Muscle of leg (tissue), 11 donors: ENCODE measurements around the gene MTNR1A. TPM values are rescaled to one million over a fixed set of nuclear protein-coding genes. Genes with fewer than 3 reads are reported as not detected.

Experiments
- DNase-seq: peaks from one replicate; pipeline ENCODE4 v3.0.0; 2013
- H3K27ac ChIP-seq: one replicate; pipeline ENCODE4 v1.5.1; 2013; ENCODE audit warnings: mild to moderate bottlenecking, low read length, control low read depth
- H3K27me3 ChIP-seq: one replicate; pipeline ENCODE4 v1.6.1; 2013; ENCODE audit warnings: low read length; ENCODE audit not compliant: control insufficient read depth, insufficient read depth
- H3K36me3 ChIP-seq: one replicate; pipeline ENCODE4 v1.6.1; 2013; ENCODE audit warnings: low read length; ENCODE audit not compliant: control insufficient read depth, insufficient read depth
- H3K4me1 ChIP-seq: one replicate; pipeline ENCODE4 v1.6.1; 2013; ENCODE audit warnings: low read length; ENCODE audit not compliant: control insufficient read depth, insufficient read depth
- H3K4me3 ChIP-seq: one replicate; pipeline ENCODE4 v1.5.1; 2013; ENCODE audit warnings: low read length, control low read depth
- H3K9me3 ChIP-seq: replicated peaks from 2 replicates; pipeline ENCODE4 v1.6.1; 2013; ENCODE audit warnings: low read depth, low read length; ENCODE audit not compliant: control insufficient read depth
- WGBS: methylation state at CpG from one replicate; pipeline ENCODE4 v1.1.5; 2013; ENCODE audit warnings: missing lambda C conversion rate; ENCODE audit not compliant: insufficient coverage; 5-methylcytosine and 5-hydroxymethylcytosine counted together
- polyA plus RNA-seq, 8 donors: library from polyadenylated mRNA; unstranded; fragments of 120-200 nt; gene quantifications; one replicate each; pipeline versions ENCODE4 v1.2.1 to v1.2.3, GENCODE V29; 2013; ENCODE audit warnings: inconsistent platforms in 1 of 8, low replicate concordance in 1 of 8; ENCODE audit not compliant: insufficient read length in 8 of 8, insufficient read depth in 1 of 8
- total RNA-seq: library from RNA; stranded (reverse); fragments of 120-200 nt; gene quantifications from one replicate; pipeline ENCODE4 v1.2.4, GENCODE V29; 2013

The MTNR1A gene
- total and polyA plus RNA-seq, 9 donors = 0.09 to 0.20 (median 0.13) TPM; not detected in 5

DNA sequence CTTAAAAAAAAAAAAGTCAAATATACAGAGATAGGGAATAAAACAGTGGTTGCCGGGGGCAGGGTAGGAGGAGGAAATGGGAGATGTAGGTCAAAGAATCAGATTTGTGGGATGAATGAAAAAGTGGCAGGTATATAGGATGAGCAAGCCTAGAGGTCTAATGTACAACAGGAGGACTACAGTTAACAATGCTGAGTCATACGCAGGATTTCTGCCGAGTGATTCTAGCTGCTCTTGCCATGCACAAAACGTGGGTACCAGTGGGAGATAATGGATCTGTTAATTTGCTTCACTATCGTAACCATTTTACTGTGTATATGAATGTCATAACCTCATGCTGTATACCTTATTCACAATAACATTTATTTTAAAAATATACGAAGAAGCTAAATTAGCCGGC is 10.7 kb upstream of the MTNR1A start:
- H3K27me3 ChIP-seq = no peaks in the 10 kb centered on the region
- no peak overlapping the region for H3K27ac ChIP-seq
- H3K4me3 ChIP-seq = no peak overlapping the region
- H3K9me3 ChIP-seq = no peaks in the 10 kb centered on the region
- H3K4me1 ChIP-seq = peaks cover 5% of the 10 kb centered on the region
- H3K36me3 ChIP-seq = no peaks in the 10 kb centered on the region
- DNase-seq = no peak
- 88% methylated on average over 2 of the region's 7 CpGs for WGBS

DNA sequence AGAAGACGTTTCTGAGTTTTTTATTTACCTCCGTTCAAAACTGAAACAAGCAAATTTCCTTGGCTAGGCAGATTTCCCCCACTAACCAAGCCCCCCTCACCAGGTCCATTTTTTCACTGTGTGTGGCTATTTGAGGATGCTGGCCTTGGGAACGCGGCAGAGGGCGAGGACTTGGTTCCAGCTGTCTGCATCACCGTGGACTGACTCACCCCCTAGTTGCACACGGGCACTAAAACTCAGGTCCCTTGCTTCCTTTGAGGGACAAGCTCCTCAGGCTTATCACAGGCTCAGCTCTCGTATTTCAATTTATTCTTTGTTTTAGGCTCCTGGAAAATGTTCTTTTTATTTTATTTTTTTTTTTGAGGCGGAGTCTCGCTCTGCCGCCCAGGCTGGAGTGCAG is 8.4 kb upstream of the MTNR1A start:
- Histone ChIP-seq H3K27me3 (no peaks in the 10 kb centered on the region), H3K9me3 (no peaks in the 10 kb centered on the region), H3K36me3 (no peaks in the 10 kb centered on the region), H3K4me3 (no peak overlapping the region), H3K27ac (no peak overlapping the region), H3K4me1 (no peaks in the 10 kb centered on the region)
- WGBS = 67% methylated on average over 3 of the region's 11 CpGs
- DNase-seq = no peak

- no peak for DNase-seq
- Histone ChIP-seq H3K4me1 (no peaks in the 10 kb centered on the region), H3K9me3 (no peaks in the 10 kb centered on the region), H3K4me3 (no peak overlapping the region), H3K27ac (no peak overlapping the region), H3K27me3 (no peaks in the 10 kb centered on the region), H3K36me3 (no peaks in the 10 kb centered on the region)
- no CpG with 5 or more reads among the region's 1 CpG for WGBS
Measured at GRCh38 chr4:186561748-186562147, 6.4 kb upstream of the MTNR1A start.

GRCh38 chr4:186560647-186561046 is 5.3 kb upstream of the MTNR1A start:
- no peaks in the 10 kb centered on the region for H3K36me3 ChIP-seq
- no peaks in the 10 kb centered on the region for H3K9me3 ChIP-seq
- no peak overlapping the region for H3K27ac ChIP-seq
- no peak overlapping the region for H3K4me3 ChIP-seq
- H3K4me1 ChIP-seq = no peaks in the 10 kb centered on the region
- DNase-seq = no peak
- peaks cover under 1% of the 10 kb centered on the region for H3K27me3 ChIP-seq
- no CpG with 5 or more reads among the region's 3 CpGs for WGBS

GRCh38 chr4:186557486-186557885 is 2.1 kb upstream of the MTNR1A start:
- Histone ChIP-seq H3K4me1 (peaks cover 6% of the 10 kb centered on the region), H3K27me3 (peaks cover 20% of the 10 kb centered on the region), H3K27ac (no peak overlapping the region), H3K36me3 (no peaks in the 10 kb centered on the region), H3K9me3 (no peaks in the 10 kb centered on the region), H3K4me3 (no peak overlapping the region)
- 42% methylated on average over 3 of the region's 3 CpGs for WGBS
- DNase-seq = peak; percentile 7

GRCh38 chr4:186557061-186557460 is 1.7 kb upstream of the MTNR1A start:
- Histone ChIP-seq H3K9me3 (no peaks in the 10 kb centered on the region), H3K36me3 (no peaks in the 10 kb centered on the region), H3K27me3 (peaks cover 20% of the 10 kb centered on the region), H3K4me3 (no peak overlapping the region), H3K4me1 (peaks cover 6% of the 10 kb centered on the region), H3K27ac (no peak overlapping the region)
- WGBS = no CpG with 5 or more reads among the region's 7 CpGs
- no peak for DNase-seq

GRCh38 chr4:186554539-186554913 is 841 bp downstream of the MTNR1A start:
- no peaks in the 10 kb centered on the region for H3K36me3 ChIP-seq
- WGBS = 0% methylated on average over 10 of the region's 12 CpGs
- peak overlapping the region; percentile 26 for H3K4me3 ChIP-seq
- H3K9me3 ChIP-seq = no peaks in the 10 kb centered on the region
- H3K4me1 ChIP-seq = peaks cover 6% of the 10 kb centered on the region
- peaks cover 20% of the 10 kb centered on the region for H3K27me3 ChIP-seq
- peak; percentile 36 for DNase-seq
- H3K27ac ChIP-seq = no peak overlapping the region

DNA sequence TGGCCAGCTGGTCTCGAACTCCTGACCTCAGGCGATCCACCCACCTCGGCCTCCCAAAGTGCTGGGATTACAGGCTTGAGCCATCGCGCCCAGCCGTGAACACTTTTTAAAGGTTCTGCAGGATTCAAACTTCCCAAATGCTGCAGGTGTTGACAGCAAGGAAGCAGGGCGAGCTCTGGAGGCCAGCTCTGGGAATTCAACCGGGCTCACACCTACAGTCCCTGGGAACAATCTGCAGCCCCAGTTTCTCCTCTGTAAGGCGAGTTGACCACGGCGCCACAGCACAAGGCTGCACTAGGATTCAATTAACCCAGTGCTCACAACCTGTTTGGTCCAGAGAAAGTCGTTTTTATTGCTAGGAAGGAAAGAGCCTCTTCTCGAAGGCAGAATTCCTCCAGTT is 1.6 kb downstream of the MTNR1A start:
- DNase-seq = no peak
- Histone ChIP-seq H3K27me3 (peaks cover 20% of the 10 kb centered on the region), H3K4me3 (no peak overlapping the region), H3K36me3 (no peaks in the 10 kb centered on the region), H3K4me1 (peaks cover 6% of the 10 kb centered on the region), H3K27ac (no peak overlapping the region), H3K9me3 (no peaks in the 10 kb centered on the region)
- 46% methylated on average over 8 of the region's 13 CpGs for WGBS

DNA sequence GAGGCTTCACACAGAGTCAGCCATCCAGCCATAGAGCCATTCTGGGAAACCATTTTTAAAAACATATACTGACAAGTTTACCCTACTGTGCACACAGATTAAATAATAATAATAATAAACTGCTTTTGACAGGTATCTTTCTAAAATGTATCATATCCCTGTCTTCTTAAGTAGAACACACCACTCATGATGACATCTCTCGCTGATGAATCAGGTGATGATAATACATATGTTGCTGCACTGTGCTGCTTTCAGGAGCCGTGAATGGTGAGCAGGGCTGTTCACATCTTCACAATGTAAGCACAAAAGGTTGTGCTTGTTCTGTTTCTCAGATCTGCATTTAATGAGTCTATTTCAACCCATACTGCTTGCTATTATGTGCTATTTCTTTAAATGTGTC is 3.5 kb downstream of the MTNR1A start:
- H3K9me3 ChIP-seq = no peaks in the 10 kb centered on the region
- H3K27me3 ChIP-seq = peaks cover 20% of the 10 kb centered on the region
- peaks cover 6% of the 10 kb centered on the region for H3K4me1 ChIP-seq
- H3K4me3 ChIP-seq = no peak overlapping the region
- no peak for DNase-seq
- H3K36me3 ChIP-seq = no peaks in the 10 kb centered on the region
- H3K27ac ChIP-seq = no peak overlapping the region
- WGBS = no CpG with 5 or more reads among the region's 2 CpGs

DNA sequence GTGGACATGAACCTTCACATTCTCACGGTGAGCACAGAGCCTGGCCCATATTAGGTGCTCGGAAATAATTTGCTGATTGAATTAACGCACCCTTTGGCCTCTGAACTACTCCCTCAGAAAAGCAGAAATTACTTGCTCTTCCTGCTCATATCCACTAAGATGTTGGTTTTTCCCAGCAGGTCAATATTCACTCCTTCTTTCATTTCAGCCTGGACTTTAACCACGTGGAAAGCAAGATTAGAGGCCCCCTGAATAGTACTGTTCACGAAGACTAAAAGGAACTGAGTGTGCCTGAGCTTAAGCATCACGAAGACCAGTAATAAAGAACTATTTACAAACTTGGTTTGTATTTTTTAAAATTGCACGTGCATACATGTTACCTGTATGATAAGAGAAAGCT is 9.9 kb downstream of the MTNR1A start:
- 78% methylated on average over 4 of the region's 7 CpGs for WGBS
- Histone ChIP-seq H3K27ac (no peak overlapping the region), H3K27me3 (no peaks in the 10 kb centered on the region), H3K36me3 (no peaks in the 10 kb centered on the region), H3K4me3 (no peak overlapping the region), H3K9me3 (no peaks in the 10 kb centered on the region), H3K4me1 (no peaks in the 10 kb centered on the region)
- no peak for DNase-seq

DNA sequence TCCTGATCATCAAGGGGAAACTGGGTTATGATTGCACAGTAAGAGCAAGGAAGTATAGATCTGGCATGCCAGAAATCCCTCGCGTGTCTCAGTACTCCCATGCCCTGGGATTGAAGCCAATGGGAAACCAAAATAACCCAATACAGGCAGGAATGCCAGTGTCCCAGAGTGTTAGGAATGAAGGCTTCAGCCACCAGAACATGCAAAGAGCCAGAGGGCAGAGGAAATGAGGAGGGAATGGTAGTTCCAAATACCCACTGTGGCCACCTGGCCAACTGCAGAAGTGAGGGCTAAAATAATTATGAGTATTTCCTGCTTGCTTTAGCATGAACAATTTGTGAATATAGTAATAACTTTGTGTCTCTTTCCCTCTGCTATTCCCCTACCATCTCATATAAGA is 12.2 kb downstream of the MTNR1A start:
- Histone ChIP-seq H3K36me3 (no peaks in the 10 kb centered on the region), H3K27me3 (no peaks in the 10 kb centered on the region), H3K4me1 (no peaks in the 10 kb centered on the region), H3K4me3 (no peak overlapping the region), H3K9me3 (peaks cover 2% of the 10 kb centered on the region), H3K27ac (no peak overlapping the region)
- no peak for DNase-seq
- 100% methylated on average over 2 of the region's 2 CpGs for WGBS
